ENCODE measurements around the gene SIRT1. TPM values are rescaled to one million over a fixed set of nuclear protein-coding genes. Genes with fewer than 3 reads are reported as not detected.
"Not testable (repeated sequence)": the region's sequence is repeated elsewhere in the genome, so short reads cannot be mapped to it uniquely, and the experiment has no call there.

SIRT1 gene
- total and polyA plus RNA-seq, 9 of the 15 experiments (the other 6 are each of a cell fraction or from before 2014, with no cell fraction given) = 7.8 to 25.8 (median 19.1) TPM

DNA sequence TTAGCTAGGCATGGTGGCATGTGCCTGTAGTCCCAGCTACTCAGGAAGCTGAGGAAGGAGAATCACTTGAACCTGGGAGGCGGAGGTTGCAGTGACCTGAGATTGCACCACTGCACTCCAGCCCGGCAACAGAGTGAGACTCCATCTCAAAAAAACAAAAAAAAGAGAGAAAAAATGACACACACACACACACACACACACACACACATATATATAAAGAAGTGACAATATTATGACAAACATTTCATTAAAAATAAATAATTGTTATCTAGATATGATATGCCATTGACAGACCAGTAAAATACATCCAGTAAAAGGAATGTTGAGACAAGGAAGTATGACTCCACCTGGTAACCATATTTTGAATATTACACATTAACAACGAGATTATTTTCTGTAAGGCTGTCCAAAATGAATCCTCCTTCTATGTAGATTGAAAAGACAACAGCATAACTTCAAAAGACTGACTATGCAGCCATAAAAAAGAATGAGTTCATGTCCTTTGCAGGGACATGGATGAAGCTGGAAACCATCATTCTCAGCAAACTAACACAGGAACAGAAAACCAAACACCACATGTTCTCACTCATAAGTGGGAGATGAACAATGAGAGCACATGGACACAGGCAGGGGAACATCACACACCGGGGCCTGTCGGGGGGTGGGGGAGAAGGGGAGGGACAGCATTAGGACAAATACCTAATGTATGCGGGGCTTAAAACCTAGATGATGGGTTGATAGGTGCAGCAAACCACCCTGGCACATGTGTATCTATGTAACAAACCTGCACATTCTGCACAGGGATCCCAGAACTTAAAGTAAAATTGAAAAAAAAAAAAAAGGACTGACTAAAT is 48.7 kb upstream of the SIRT1 start (continued):
- TF ChIP-seq, protein P1, sequence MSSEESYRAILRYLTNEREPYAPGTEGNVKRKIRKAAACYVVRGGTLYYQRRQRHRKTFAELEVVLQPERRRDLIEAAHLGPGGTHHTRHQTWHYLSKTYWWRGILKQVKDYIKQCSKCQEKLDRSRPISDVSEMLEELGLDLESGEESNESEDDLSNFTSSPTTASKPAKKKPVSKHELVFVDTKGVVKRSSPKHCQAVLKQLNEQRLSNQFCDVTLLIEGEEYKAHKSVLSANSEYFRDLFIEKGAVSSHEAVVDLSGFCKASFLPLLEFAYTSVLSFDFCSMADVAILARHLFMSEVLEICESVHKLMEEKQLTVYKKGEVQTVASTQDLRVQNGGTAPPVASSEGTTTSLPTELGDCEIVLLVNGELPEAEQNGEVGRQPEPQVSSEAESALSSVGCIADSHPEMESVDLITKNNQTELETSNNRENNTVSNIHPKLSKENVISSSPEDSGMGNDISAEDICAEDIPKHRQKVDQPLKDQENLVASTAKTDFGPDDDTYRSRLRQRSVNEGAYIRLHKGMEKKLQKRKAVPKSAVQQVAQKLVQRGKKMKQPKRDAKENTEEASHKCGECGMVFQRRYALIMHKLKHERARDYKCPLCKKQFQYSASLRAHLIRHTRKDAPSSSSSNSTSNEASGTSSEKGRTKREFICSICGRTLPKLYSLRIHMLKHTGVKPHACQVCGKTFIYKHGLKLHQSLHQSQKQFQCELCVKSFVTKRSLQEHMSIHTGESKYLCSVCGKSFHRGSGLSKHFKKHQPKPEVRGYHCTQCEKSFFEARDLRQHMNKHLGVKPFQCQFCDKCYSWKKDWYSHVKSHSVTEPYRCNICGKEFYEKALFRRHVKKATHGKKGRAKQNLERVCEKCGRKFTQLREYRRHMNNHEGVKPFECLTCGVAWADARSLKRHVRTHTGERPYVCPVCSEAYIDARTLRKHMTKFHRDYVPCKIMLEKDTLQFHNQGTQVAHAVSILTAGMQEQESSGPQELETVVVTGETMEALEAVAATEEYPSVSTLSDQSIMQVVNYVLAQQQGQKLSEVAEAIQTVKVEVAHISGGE (CRISPR knock-in tag; IDR thresholded peaks at IDR 0.05) = 0 out of 6 replicates have a peak, but pooled peaks of 1 of the 3 experiments have one; percentile 37
- TF ChIP-seq CEBPG (CRISPR knock-in tag; IDR thresholded peaks at IDR 0.05); ATF3 (CRISPR knock-in tag; conservative IDR thresholded peaks at IDR 0.05); MYC (CRISPR knock-in tag; IDR thresholded peaks at IDR 0.05; ENCODE audit: borderline replicate concordance, low read depth): not testable (repeated sequence)
- TF ChIP-seq CEBPG (tag; conservative IDR thresholded peaks at IDR 0.05 in 1 of 2, IDR thresholded peaks at IDR 0.05 in 1 of 2) (0 out of 4 replicates have a peak, but pooled peaks of 1 of the 2 experiments have one; percentile 34), GATAD2B (IDR thresholded peaks at IDR 0.05; ENCODE audit: borderline replicate concordance) (0 out of 2 replicates have a peak, but pooled peaks have one; percentile 15), DACH1 (IDR thresholded peaks at IDR 0.05; ENCODE audit: partially characterized antibody) (peak; percentile 65), EP400 (IDR thresholded peaks at IDR 0.05) (peak; percentile 67), RBFOX2 (IDR thresholded peaks at IDR 0.05; ENCODE audit: low read depth, low read length) (peak; percentile 32; the same call in 1 of the 2 replicates), MLLT1 (IDR thresholded peaks at IDR 0.05) (0 out of 4 replicates have a peak, but pooled peaks of 1 of the 2 experiments have one; percentile 27), ATF3 (IDR thresholded peaks at IDR 0.05) (0 out of 2 replicates have a peak, but pooled peaks have one; percentile 6), MYC (IDR thresholded peaks at IDR 0.05; ENCODE audit: low read depth, low read length) (peak; percentile 72; the same call in 1 of the 2 replicates), NFXL1 (CRISPR knock-in tag; IDR thresholded peaks at IDR 0.05) (peak; percentile 46; the same call in 1 of the 2 replicates), SMARCA4 (IDR thresholded peaks at IDR 0.05) (peak; percentile 8; the same call in 1 of the 2 replicates), ARID1B (IDR thresholded peaks at IDR 0.05) (0 out of 2 replicates have a peak, but pooled peaks have one; percentile 10)
- TF ChIP-seq, protein P2, sequence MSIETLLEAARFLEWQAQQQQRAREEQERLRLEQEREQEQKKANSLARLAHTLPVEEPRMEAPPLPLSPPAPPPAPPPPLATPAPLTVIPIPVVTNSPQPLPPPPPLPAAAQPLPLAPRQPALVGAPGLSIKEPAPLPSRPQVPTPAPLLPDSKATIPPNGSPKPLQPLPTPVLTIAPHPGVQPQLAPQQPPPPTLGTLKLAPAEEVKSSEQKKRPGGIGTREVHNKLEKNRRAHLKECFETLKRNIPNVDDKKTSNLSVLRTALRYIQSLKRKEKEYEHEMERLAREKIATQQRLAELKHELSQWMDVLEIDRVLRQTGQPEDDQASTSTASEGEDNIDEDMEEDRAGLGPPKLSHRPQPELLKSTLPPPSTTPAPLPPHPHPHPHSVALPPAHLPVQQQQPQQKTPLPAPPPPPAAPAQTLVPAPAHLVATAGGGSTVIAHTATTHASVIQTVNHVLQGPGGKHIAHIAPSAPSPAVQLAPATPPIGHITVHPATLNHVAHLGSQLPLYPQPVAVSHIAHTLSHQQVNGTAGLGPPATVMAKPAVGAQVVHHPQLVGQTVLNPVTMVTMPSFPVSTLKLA (conservative IDR thresholded peaks at IDR 0.05) = peak; percentile 59 to 70; a peak in 3 of 4 replicates

Data from K562 (cell line).